WTC11 (cell line): ENCODE data around the gene OR2AE1. TPM values are rescaled to one million over a fixed set of nuclear protein-coding genes. Genes with fewer than 3 reads are reported as not detected.
"Not testable (repeated sequence)": the region's sequence is repeated elsewhere in the genome, so short reads cannot be mapped to it uniquely, and the experiment has no call there.

Source experiments
- ATAC-seq: fragments of 200-7000 bp; cut with Tn5 transposase; 2 replicates; pipeline ENCODE4 v1.10.0; 2021; ENCODE audit warnings: mild to moderate bottlenecking, moderate library complexity
- CTCF ChIA-PET: fragments of 300-600 bp; sonication (Branson Sonifier 250); formaldehyde crosslinking; loops from one replicate; lab custom pipeline; 2021; ENCODE audit warnings: antibody characterized with exemption; lab: Charles Lee
- POLR2A ChIA-PET: fragments of 350-600 bp; sonication (Branson Sonifier 250); formaldehyde crosslinking; loops from one replicate; lab custom pipeline; 2021; ENCODE audit warnings: antibody characterized with exemption; lab: Charles Lee
- DNase-seq: peaks from one replicate; pipeline ENCODE4 v3.0.0; 2021; ENCODE audit warnings: low spot score
- H3K27ac Mint-ChIP-seq: 2 replicates; pipeline ENCODE4 v1.8.0; 2021; ENCODE audit warnings: mixed read lengths
- H3K27me3 Mint-ChIP-seq: 2 replicates; pipeline ENCODE4 v1.8.0; 2021; ENCODE audit warnings: low read depth, mild to moderate bottlenecking, moderate library complexity, mixed read lengths
- H3K36me3 Mint-ChIP-seq: 2 replicates; pipeline ENCODE4 v1.8.0; 2021; ENCODE audit warnings: mixed read lengths
- H3K4me1 Mint-ChIP-seq: 2 replicates; pipeline ENCODE4 v1.8.0; 2022; ENCODE audit warnings: mixed read lengths
- H3K4me3 Mint-ChIP-seq: 2 replicates; pipeline ENCODE4 v1.8.0; 2021; ENCODE audit warnings: mild to moderate bottlenecking, moderate library complexity, mixed read lengths
- H3K9me3 Mint-ChIP-seq: 2 replicates; pipeline ENCODE4 v1.8.0; 2021; ENCODE audit warnings: mixed read lengths
- AFF4 ChIP-seq: sonication (generic); formaldehyde crosslinking; IDR thresholded peaks from 2 replicates; pipeline ENCODE4 v1.8.1; 2023; ENCODE audit warnings: mild to moderate bottlenecking, missing genetic modification reagents, borderline replicate concordance
- CBFB ChIP-seq: sonication (generic); formaldehyde crosslinking; IDR thresholded peaks from 2 replicates; pipeline ENCODE4 v1.8.1; 2022; ENCODE audit warnings: mild to moderate bottlenecking, low read depth, missing genetic modification reagents
- E2F1 ChIP-seq: sonication (generic); formaldehyde crosslinking; IDR thresholded peaks from 2 replicates; pipeline ENCODE4 v1.8.0; 2022; ENCODE audit warnings: mild to moderate bottlenecking, missing genetic modification reagents
- GABPB1 ChIP-seq: sonication (generic); formaldehyde crosslinking; IDR thresholded peaks from 2 replicates; pipeline ENCODE4 v1.8.1; 2023; ENCODE audit warnings: mild to moderate bottlenecking, missing genetic modification reagents
- IRF1 ChIP-seq: sonication (generic); formaldehyde crosslinking; IDR thresholded peaks from 2 replicates; pipeline ENCODE4 v1.8.0; 2023; ENCODE audit warnings: missing genetic modification reagents
- SOX15 ChIP-seq: fragments of 250-450 bp; sonication (Bioruptor Pico); IDR thresholded peaks from 2 replicates; pipeline ENCODE4 v1.9.0; 2021; ENCODE audit warnings: mild to moderate bottlenecking
- STAT6 ChIP-seq: sonication (generic); formaldehyde crosslinking; conservative IDR thresholded peaks from 2 replicates; pipeline ENCODE4 v1.8.1; 2023; ENCODE audit warnings: mild to moderate bottlenecking, low read depth, missing genetic modification reagents, moderate library complexity
- ZBTB43 ChIP-seq: sonication (generic); formaldehyde crosslinking; IDR thresholded peaks from 2 replicates; pipeline ENCODE4 v1.8.1; 2023; ENCODE audit warnings: mild to moderate bottlenecking, missing genetic modification reagents
- ZNF416 ChIP-seq: fragments of 250-450 bp; sonication (Bioruptor Pico); IDR thresholded peaks from 2 replicates; pipeline ENCODE4 v1.9.0; 2021; ENCODE audit warnings: mild to moderate bottlenecking, inconsistent platforms
- ZNF512 ChIP-seq: sonication (generic); formaldehyde crosslinking; IDR thresholded peaks from 2 replicates; pipeline ENCODE4 v1.8.1; 2022; ENCODE audit warnings: missing genetic modification reagents, borderline replicate concordance
- total RNA-seq: library from RNA; stranded (reverse); gene quantifications from 3 replicates; pipeline ENCODE4 v1.2.3, GENCODE V29; 2021

OR2AE1 gene
- total RNA-seq, 1 experiment from 2014 or later, result 0.15 TPM

- TF ChIP-seq CBFB (CRISPR knock-in tag), result no peak
Measured at GRCh38 chr7:99881370-99881769, 4.5 kb upstream of the OR2AE1 start (continued).

- Mint-ChIP-seq H3K36me3 (no peaks in the 10 kb centered on the region), H3K27ac (no peak overlapping the region), H3K9me3 (peaks cover 3% of the 10 kb centered on the region; the same call in 1 of the 2 replicates), H3K4me3 (no peak overlapping the region), H3K4me1 (no peaks in the 10 kb centered on the region), H3K27me3 (peaks cover 3% of the 10 kb centered on the region)
- no peak for ATAC-seq
- DNase-seq, result no peak
- no peak for TF ChIP-seq ZBTB43 (CRISPR knock-in tag)
- TF ChIP-seq IRF1, result no peak
- TF ChIP-seq GABPB1, result no peak
- TF ChIP-seq ZNF416 (CRISPR knock-in tag), result no peak
- TF ChIP-seq E2F1 (CRISPR knock-in tag), result no peak
- ChIA-PET CTCF (no interaction called here), POLR2A (no interaction called here)
Measured at GRCh38 chr7:99876491-99876890, 342 bp downstream of the OR2AE1 start.

- Mint-ChIP-seq H3K27me3 (peaks cover 3% of the 10 kb centered on the region; the same call in 1 of the 2 replicates), H3K4me3 (no peak overlapping the region), H3K4me1 (no peaks in the 10 kb centered on the region), H3K27ac (no peak overlapping the region), H3K9me3 (peaks cover 30% of the 10 kb centered on the region), H3K36me3 (0 out of 2 replicates have a peak, but pooled peaks cover 8% of the 10 kb centered on the region)
- TF ChIP-seq SOX15 (CRISPR knock-in tag) (no peak), STAT6 (no peak), ZNF512 (CRISPR knock-in tag) (no peak), AFF4 (CRISPR knock-in tag) (no peak)
- CTCF ChIA-PET, result no interaction called here
- DNase-seq (no peak), ATAC-seq (no peak)
- POLR2A ChIA-PET, result no interaction called here
Measured at GRCh38 chr7:99868246-99868645, 8.6 kb downstream of the OR2AE1 start.

- H3K27me3 Mint-ChIP-seq, H3K4me3 Mint-ChIP-seq, CTCF ChIA-PET, ATAC-seq, H3K27ac Mint-ChIP-seq, H3K36me3 Mint-ChIP-seq, POLR2A ChIA-PET, DNase-seq, H3K4me1 Mint-ChIP-seq: not testable (repeated sequence)
- peaks cover 34% of the 10 kb centered on the region for H3K9me3 Mint-ChIP-seq
Measured at GRCh38 chr7:99867477-99867876, 9.4 kb downstream of the OR2AE1 start.
